Measurements from ENCODE around the gene SACS. TPM values are rescaled to one million over a fixed set of nuclear protein-coding genes. Genes with fewer than 3 reads are reported as not detected.
"Not testable (repeated sequence)": the region's sequence is repeated elsewhere in the genome, so short reads cannot be mapped to it uniquely, and the experiment has no call there.

Gene SACS
- total RNA-seq, 1 experiment from 2014 or later, result 11.6 TPM

DNA sequence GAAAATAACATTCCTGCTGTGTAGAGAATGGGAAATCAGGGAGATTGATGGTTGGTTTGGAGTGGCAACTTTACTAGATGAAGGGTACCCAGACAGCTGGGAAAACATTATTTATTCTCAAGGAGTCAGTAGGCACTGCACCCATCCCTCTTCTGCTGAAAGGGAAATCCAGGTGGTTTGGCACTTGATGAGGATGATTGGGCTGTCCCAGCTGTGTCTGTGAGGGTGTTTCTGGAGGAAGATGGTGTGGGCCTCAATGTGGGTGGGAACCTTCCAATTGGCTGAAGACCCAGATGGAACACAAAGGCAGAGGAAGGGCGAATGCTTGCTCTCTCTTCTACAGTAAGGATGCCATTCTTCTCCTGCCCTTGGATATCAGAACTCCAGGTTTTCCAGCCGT lies 10.4 kb upstream of the SACS start:
- BruUV-seq (replicated peaks), result no TSS peak
- H3K27me3 Mint-ChIP-seq (ENCODE audit: unreplicated experiment), result no peaks in the 10 kb centered on the region
- no peaks in the 10 kb centered on the region for H3K9me3 Mint-ChIP-seq (ENCODE audit: low read depth, unreplicated experiment)
- CTCF ChIA-PET, result no interaction called here
- no peaks in the 10 kb centered on the region for H3K36me3 Mint-ChIP-seq (ENCODE audit: insufficient read depth, unreplicated experiment)
- TF ChIP-seq, protein P1, sequence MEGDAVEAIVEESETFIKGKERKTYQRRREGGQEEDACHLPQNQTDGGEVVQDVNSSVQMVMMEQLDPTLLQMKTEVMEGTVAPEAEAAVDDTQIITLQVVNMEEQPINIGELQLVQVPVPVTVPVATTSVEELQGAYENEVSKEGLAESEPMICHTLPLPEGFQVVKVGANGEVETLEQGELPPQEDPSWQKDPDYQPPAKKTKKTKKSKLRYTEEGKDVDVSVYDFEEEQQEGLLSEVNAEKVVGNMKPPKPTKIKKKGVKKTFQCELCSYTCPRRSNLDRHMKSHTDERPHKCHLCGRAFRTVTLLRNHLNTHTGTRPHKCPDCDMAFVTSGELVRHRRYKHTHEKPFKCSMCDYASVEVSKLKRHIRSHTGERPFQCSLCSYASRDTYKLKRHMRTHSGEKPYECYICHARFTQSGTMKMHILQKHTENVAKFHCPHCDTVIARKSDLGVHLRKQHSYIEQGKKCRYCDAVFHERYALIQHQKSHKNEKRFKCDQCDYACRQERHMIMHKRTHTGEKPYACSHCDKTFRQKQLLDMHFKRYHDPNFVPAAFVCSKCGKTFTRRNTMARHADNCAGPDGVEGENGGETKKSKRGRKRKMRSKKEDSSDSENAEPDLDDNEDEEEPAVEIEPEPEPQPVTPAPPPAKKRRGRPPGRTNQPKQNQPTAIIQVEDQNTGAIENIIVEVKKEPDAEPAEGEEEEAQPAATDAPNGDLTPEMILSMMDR (IDR thresholded peaks at IDR 0.05; ENCODE audit: unreplicated experiment), result no peak
- intact Hi-C loops (cut with micrococcal nuclease; ENCODE audit: unreplicated experiment), result no loop called here
- no peak for DNase-seq
- H3K27ac Mint-ChIP-seq (ENCODE audit: unreplicated experiment), result no peak overlapping the region
- no peak overlapping the region for H3K4me3 Mint-ChIP-seq (ENCODE audit: low read depth, unreplicated experiment)
- no peaks in the 10 kb centered on the region for H3K4me1 Mint-ChIP-seq (ENCODE audit: low read depth, unreplicated experiment)

DNA sequence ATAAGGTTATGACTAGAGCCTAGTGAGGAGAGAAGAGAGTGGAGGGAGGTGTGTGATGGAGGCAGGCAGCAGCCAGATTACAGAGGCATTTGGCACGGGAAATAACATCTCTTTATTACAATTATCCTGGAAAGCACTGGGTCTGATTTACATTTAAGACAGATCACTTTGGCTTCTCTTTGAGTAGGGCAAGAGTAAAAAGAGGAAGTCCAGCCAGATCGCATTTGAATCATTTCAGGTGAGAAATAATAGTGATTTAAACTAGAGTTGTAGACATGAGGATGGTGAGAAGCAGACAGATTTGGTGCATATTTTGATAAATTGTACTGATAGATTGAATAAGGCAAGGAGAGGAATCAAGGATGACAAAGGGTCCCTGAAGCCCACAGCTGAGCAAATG lies 9.6 kb upstream of the SACS start:
- Mint-ChIP-seq H3K27me3 (ENCODE audit: unreplicated experiment) (no peaks in the 10 kb centered on the region), H3K9me3 (ENCODE audit: low read depth, unreplicated experiment) (no peaks in the 10 kb centered on the region), H3K36me3 (ENCODE audit: insufficient read depth, unreplicated experiment) (no peaks in the 10 kb centered on the region), H3K4me1 (ENCODE audit: low read depth, unreplicated experiment) (no peaks in the 10 kb centered on the region), H3K27ac (ENCODE audit: unreplicated experiment) (no peak overlapping the region), H3K4me3 (ENCODE audit: low read depth, unreplicated experiment) (no peak overlapping the region)
- intact Hi-C loops (cut with micrococcal nuclease; ENCODE audit: unreplicated experiment), result no loop called here
- TF ChIP-seq, protein P1 (IDR thresholded peaks at IDR 0.05; ENCODE audit: unreplicated experiment), result no peak
- no peak for DNase-seq
- CTCF ChIA-PET, result no interaction called here
- BruUV-seq (replicated peaks), result no TSS peak

DNA sequence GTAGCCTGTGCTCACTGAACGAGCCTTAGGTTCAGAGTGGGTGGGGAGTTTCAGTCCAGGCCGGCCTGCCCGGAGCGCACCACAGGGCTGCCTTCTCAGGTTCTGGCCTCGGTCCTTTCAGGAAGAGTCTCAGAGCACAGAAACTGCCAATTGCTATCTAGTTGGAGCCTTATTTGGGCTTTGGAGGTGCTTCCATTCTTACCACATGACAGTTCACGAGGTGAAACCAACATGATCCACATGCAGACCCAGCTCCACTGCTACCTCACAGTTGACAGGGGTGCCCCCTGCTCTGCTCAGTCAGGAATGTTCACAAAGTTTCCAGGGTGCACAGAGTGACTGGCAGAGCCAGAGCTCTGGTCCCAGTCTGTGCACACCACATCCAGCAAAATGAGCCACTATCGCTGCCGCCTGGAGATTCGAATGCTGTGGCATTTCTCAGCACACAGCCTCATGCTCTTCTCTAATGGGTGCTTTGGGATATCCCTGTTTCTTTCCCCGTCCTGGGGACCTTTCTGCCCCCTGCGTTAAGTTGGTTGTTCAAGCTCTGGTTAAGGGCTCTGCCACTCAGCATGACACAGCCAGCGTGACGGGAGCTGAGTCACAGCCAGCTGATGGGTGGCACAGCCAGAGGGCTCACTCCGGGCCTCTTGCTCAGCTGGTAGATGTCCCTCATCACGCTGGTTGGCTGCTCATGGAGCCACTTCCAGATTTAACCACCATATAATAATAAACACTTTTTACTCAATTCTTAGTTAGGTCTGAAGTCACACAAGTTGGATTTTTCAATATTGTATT lies 7.5 kb upstream of the SACS start:
- intact Hi-C loops (cut with micrococcal nuclease; ENCODE audit: unreplicated experiment), result no loop called here
- Mint-ChIP-seq H3K36me3 (ENCODE audit: insufficient read depth, unreplicated experiment) (no peaks in the 10 kb centered on the region), H3K27ac (ENCODE audit: unreplicated experiment) (no peak overlapping the region), H3K4me1 (ENCODE audit: low read depth, unreplicated experiment) (no peaks in the 10 kb centered on the region), H3K9me3 (ENCODE audit: low read depth, unreplicated experiment) (no peaks in the 10 kb centered on the region), H3K4me3 (ENCODE audit: low read depth, unreplicated experiment) (no peak overlapping the region), H3K27me3 (ENCODE audit: unreplicated experiment) (no peaks in the 10 kb centered on the region)
- BruUV-seq (replicated peaks), result no TSS peak
- CTCF ChIA-PET, result no interaction called here
- TF ChIP-seq, protein P1 (IDR thresholded peaks at IDR 0.05; ENCODE audit: unreplicated experiment), result no peak
- DNase-seq, result no peak

DNA sequence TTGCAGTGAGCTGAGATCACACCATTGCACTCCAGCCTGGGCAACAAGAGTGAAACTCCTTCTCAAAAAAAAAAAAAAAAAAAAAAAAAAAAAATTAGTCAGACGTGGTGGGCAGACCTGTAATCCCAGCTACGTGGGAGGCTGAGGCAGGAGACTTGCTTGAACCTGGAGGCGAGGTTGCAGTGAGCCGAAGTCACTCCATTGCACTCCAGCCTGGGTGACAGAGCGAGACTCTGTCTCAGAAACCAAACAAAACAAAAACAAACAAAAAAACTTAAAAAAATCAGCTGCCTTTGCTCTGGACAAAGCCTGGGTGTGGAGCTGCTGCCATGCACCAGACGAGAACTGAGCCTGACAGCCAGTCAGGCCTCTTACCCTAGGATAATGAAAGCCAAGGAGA lies 6.8 kb upstream of the SACS start:
- H3K36me3 Mint-ChIP-seq (ENCODE audit: insufficient read depth, unreplicated experiment); intact Hi-C loops (cut with micrococcal nuclease; ENCODE audit: unreplicated experiment); DNase-seq; CTCF ChIA-PET; H3K4me1 Mint-ChIP-seq (ENCODE audit: low read depth, unreplicated experiment); H3K27ac Mint-ChIP-seq (ENCODE audit: unreplicated experiment); H3K27me3 Mint-ChIP-seq (ENCODE audit: unreplicated experiment); BruUV-seq (replicated peaks); H3K9me3 Mint-ChIP-seq (ENCODE audit: low read depth, unreplicated experiment); H3K4me3 Mint-ChIP-seq (ENCODE audit: low read depth, unreplicated experiment): not testable (repeated sequence)

DNA sequence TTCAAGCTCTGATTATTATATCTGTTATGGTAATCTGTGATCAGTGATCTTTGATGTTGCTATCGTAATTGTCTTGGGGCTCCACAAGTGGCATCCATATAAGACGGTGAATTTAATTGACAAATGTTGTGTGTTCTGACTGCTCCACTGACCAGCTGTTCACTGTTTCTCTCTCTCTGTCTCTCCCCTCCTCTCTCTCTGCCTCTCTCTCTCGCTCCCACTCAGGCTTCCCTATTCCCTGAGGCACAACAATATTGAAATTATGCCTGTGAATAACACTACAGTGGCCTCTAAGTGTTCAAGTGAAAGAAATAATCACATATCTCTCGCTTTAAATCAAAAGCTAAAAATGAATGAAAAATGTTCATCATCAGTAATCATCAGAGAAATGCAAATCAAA lies 4.4 kb upstream of the SACS start:
- H3K4me1 Mint-ChIP-seq (ENCODE audit: low read depth, unreplicated experiment), result no peaks in the 10 kb centered on the region
- no peak overlapping the region for H3K27ac Mint-ChIP-seq (ENCODE audit: unreplicated experiment)
- TF ChIP-seq, protein P1 (IDR thresholded peaks at IDR 0.05; ENCODE audit: unreplicated experiment), result no peak
- intact Hi-C loops (cut with micrococcal nuclease; ENCODE audit: unreplicated experiment), result no loop called here
- peaks cover 6% of the 10 kb centered on the region for H3K36me3 Mint-ChIP-seq (ENCODE audit: insufficient read depth, unreplicated experiment)
- no peaks in the 10 kb centered on the region for H3K27me3 Mint-ChIP-seq (ENCODE audit: unreplicated experiment)
- BruUV-seq (replicated peaks), result no TSS peak
- no peaks in the 10 kb centered on the region for H3K9me3 Mint-ChIP-seq (ENCODE audit: low read depth, unreplicated experiment)
- H3K4me3 Mint-ChIP-seq (ENCODE audit: low read depth, unreplicated experiment), result no peak overlapping the region
- CTCF ChIA-PET, result no interaction called here
- DNase-seq, result no peak
